ENCODE results near the gene AOC1. TPM values are rescaled to one million over a fixed set of nuclear protein-coding genes. Genes with fewer than 3 reads are reported as not detected.

Gene AOC1
- total RNA-seq, 6 experiments from 2014 or later = not detected

- Mint-ChIP-seq H3K4me3 (no peak overlapping the region), H3K9me3 (peaks cover 3% of the 10 kb centered on the region; the same call in 1 of the 2 replicates), H3K27ac (no peak overlapping the region), H3K36me3 (ENCODE audit: low read depth) (peaks cover 2% of the 10 kb centered on the region; the same call in 1 of the 2 replicates), H3K27me3 (ENCODE audit: insufficient read depth) (peaks cover 2% of the 10 kb centered on the region), H3K4me1 (ENCODE audit: low read depth) (no peaks in the 10 kb centered on the region)
- DNase-seq = no peak
- TF ChIP-seq CTCF (IDR thresholded peaks at IDR 0.05) = no peak
These were observed 31.6 kb upstream of the AOC1 start for GRCh38 chr7:150820578-150821198.

GRCh38 chr7:150823043-150823442 is 29.3 kb upstream of the AOC1 start:
- H3K36me3 Mint-ChIP-seq (ENCODE audit: low read depth) = no peaks in the 10 kb centered on the region
- H3K27ac Mint-ChIP-seq = no peak overlapping the region
- no peak for TF ChIP-seq CTCF (IDR thresholded peaks at IDR 0.05)
- no peak for DNase-seq
- no peak overlapping the region for H3K4me3 Mint-ChIP-seq
- no peaks in the 10 kb centered on the region for H3K4me1 Mint-ChIP-seq (ENCODE audit: low read depth)
- no peaks in the 10 kb centered on the region; the same call in 1 of the 2 replicates for H3K9me3 Mint-ChIP-seq
- peaks cover 2% of the 10 kb centered on the region for H3K27me3 Mint-ChIP-seq (ENCODE audit: insufficient read depth)

- TF ChIP-seq CTCF (IDR thresholded peaks at IDR 0.05) = no peak
- H3K4me1 Mint-ChIP-seq (ENCODE audit: low read depth) = no peaks in the 10 kb centered on the region
- H3K36me3 Mint-ChIP-seq (ENCODE audit: low read depth) = no peaks in the 10 kb centered on the region
- no peak for DNase-seq
- H3K4me3 Mint-ChIP-seq = no peak overlapping the region
- H3K9me3 Mint-ChIP-seq = no peaks in the 10 kb centered on the region; the same call in 1 of the 2 replicates
- H3K27ac Mint-ChIP-seq = no peak overlapping the region
- H3K27me3 Mint-ChIP-seq (ENCODE audit: insufficient read depth) = peaks cover 2% of the 10 kb centered on the region
These were observed 28.7 kb upstream of the AOC1 start for GRCh38 chr7:150823484-150824126.

GRCh38 chr7:150824379-150825177 is 27.7 kb upstream of the AOC1 start:
- Mint-ChIP-seq H3K9me3 (no peaks in the 10 kb centered on the region; the same call in 1 of the 2 replicates), H3K4me1 (ENCODE audit: low read depth) (no peaks in the 10 kb centered on the region), H3K4me3 (no peak overlapping the region), H3K27ac (no peak overlapping the region), H3K36me3 (ENCODE audit: low read depth) (no peaks in the 10 kb centered on the region), H3K27me3 (ENCODE audit: insufficient read depth) (peaks cover 2% of the 10 kb centered on the region)
- no peak for DNase-seq
- TF ChIP-seq CTCF (IDR thresholded peaks at IDR 0.05) = no peak

GRCh38 chr7:150826061-150826849 is 26.1 kb upstream of the AOC1 start:
- DNase-seq = no peak
- Mint-ChIP-seq H3K36me3 (ENCODE audit: low read depth) (no peaks in the 10 kb centered on the region), H3K4me1 (ENCODE audit: low read depth) (no peaks in the 10 kb centered on the region), H3K27ac (no peak overlapping the region), H3K9me3 (no peaks in the 10 kb centered on the region; the same call in 1 of the 2 replicates), H3K4me3 (no peak overlapping the region), H3K27me3 (ENCODE audit: insufficient read depth) (peaks cover 2% of the 10 kb centered on the region)
- TF ChIP-seq CTCF (IDR thresholded peaks at IDR 0.05) = no peak
